ENCODE measurements around the gene MORN5. TPM values are rescaled to one million over a fixed set of nuclear protein-coding genes. Genes with fewer than 3 reads are reported as not detected.

MORN5 gene
- total and polyA plus RNA-seq, 9 of the 15 experiments (the other 6 are each of a cell fraction or from before 2014, with no cell fraction given): not detected

DNA sequence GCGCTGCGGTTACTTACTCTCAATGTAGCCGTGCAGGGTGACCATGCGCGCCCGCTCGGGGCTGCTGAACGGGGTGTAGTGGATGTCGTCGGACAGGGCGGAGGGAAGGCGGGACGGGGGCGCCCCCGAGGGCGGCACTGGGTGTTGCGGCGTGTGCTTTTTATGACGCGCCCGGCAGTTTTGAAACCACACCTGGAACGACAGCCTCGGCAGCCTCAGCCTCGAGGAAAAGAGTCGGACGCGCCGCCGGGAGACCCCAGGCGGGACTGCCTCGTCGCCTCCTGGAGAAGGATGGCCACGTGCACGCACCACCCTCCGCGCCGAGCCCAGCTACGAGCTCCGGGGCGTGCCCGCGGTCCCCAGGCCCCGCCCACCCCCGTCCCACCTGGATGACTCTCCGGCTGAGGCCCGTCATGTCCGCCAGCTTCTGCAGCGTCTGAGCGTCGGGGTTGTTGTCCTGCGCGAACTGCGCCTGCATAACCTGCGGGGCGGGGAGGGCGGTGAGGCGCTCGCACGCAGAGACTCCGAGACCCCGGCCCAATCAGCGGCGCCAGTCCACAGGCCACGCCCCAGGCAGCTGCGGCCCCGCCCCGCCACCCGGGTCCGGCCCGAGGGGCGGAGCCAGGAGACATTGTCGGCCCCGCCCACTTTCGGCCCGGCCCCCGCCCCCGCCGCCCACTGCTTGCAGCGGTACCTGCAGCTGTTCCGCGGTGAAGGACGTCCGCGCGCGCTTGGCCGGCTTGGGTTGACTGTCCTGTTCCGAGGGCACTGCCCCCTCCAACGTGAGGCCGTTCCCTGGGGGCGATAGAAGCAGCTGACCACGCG, 54.1 kb downstream of the MORN5 start (continued):
- TF ChIP-seq, protein P1, sequence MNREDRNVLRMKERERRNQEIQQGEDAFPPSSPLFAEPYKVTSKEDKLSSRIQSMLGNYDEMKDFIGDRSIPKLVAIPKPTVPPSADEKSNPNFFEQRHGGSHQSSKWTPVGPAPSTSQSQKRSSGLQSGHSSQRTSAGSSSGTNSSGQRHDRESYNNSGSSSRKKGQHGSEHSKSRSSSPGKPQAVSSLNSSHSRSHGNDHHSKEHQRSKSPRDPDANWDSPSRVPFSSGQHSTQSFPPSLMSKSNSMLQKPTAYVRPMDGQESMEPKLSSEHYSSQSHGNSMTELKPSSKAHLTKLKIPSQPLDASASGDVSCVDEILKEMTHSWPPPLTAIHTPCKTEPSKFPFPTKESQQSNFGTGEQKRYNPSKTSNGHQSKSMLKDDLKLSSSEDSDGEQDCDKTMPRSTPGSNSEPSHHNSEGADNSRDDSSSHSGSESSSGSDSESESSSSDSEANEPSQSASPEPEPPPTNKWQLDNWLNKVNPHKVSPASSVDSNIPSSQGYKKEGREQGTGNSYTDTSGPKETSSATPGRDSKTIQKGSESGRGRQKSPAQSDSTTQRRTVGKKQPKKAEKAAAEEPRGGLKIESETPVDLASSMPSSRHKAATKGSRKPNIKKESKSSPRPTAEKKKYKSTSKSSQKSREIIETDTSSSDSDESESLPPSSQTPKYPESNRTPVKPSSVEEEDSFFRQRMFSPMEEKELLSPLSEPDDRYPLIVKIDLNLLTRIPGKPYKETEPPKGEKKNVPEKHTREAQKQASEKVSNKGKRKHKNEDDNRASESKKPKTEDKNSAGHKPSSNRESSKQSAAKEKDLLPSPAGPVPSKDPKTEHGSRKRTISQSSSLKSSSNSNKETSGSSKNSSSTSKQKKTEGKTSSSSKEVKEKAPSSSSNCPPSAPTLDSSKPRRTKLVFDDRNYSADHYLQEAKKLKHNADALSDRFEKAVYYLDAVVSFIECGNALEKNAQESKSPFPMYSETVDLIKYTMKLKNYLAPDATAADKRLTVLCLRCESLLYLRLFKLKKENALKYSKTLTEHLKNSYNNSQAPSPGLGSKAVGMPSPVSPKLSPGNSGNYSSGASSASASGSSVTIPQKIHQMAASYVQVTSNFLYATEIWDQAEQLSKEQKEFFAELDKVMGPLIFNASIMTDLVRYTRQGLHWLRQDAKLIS (CRISPR knock-in tag; IDR thresholded peaks at IDR 0.05): 0 out of 2 replicates have a peak, but pooled peaks have one; percentile 30
- TF ChIP-seq SAP30 (IDR thresholded peaks at IDR 0.05; ENCODE audit: borderline replicate concordance, insufficient read depth, low read depth, low read length, poor library complexity, severe bottlenecking): peak; percentile 56
- TF ChIP-seq, protein P2, sequence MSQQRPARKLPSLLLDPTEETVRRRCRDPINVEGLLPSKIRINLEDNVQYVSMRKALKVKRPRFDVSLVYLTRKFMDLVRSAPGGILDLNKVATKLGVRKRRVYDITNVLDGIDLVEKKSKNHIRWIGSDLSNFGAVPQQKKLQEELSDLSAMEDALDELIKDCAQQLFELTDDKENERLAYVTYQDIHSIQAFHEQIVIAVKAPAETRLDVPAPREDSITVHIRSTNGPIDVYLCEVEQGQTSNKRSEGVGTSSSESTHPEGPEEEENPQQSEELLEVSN (IDR thresholded peaks at IDR 0.05; ENCODE audit: borderline replicate concordance in 1 of 2, extremely low read depth in 1 of 2, insufficient read depth in 1 of 2, insufficient read length in 1 of 2, low read depth in 1 of 2, low read length in 1 of 2, poor library complexity in 1 of 2, severe bottlenecking in 1 of 2): peak; percentile 97 to 98
- TF ChIP-seq ARID2 (IDR thresholded peaks at IDR 0.05): no peak
- no peak for TF ChIP-seq COPS2 (conservative IDR thresholded peaks at IDR 0.05)
- no peak for TF ChIP-seq CTBP1 (IDR thresholded peaks at IDR 0.05; ENCODE audit: borderline replicate concordance)
- no peak for TF ChIP-seq RBM17 (IDR thresholded peaks at IDR 0.05; ENCODE audit: borderline replicate concordance, low read depth, low read length)
- TF ChIP-seq NFIX (CRISPR knock-in tag; IDR thresholded peaks at IDR 0.05; ENCODE audit: low read depth): no peak
- TF ChIP-seq, protein P3, sequence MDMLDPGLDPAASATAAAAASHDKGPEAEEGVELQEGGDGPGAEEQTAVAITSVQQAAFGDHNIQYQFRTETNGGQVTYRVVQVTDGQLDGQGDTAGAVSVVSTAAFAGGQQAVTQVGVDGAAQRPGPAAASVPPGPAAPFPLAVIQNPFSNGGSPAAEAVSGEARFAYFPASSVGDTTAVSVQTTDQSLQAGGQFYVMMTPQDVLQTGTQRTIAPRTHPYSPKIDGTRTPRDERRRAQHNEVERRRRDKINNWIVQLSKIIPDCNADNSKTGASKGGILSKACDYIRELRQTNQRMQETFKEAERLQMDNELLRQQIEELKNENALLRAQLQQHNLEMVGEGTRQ (CRISPR knock-in tag; IDR thresholded peaks at IDR 0.05): no peak; the same call in 1 of the 2 replicates
- TF ChIP-seq, protein P4, sequence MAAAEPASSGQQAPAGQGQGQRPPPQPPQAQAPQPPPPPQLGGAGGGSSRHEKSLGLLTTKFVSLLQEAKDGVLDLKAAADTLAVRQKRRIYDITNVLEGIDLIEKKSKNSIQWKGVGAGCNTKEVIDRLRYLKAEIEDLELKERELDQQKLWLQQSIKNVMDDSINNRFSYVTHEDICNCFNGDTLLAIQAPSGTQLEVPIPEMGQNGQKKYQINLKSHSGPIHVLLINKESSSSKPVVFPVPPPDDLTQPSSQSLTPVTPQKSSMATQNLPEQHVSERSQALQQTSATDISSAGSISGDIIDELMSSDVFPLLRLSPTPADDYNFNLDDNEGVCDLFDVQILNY (CRISPR knock-in tag; IDR thresholded peaks at IDR 0.05): 0 out of 2 replicates have a peak, but pooled peaks have one; percentile 20
- TF ChIP-seq GTF2F1 (IDR thresholded peaks at IDR 0.05; ENCODE audit: low read depth, low read length): no peak
- TF ChIP-seq, protein P5, sequence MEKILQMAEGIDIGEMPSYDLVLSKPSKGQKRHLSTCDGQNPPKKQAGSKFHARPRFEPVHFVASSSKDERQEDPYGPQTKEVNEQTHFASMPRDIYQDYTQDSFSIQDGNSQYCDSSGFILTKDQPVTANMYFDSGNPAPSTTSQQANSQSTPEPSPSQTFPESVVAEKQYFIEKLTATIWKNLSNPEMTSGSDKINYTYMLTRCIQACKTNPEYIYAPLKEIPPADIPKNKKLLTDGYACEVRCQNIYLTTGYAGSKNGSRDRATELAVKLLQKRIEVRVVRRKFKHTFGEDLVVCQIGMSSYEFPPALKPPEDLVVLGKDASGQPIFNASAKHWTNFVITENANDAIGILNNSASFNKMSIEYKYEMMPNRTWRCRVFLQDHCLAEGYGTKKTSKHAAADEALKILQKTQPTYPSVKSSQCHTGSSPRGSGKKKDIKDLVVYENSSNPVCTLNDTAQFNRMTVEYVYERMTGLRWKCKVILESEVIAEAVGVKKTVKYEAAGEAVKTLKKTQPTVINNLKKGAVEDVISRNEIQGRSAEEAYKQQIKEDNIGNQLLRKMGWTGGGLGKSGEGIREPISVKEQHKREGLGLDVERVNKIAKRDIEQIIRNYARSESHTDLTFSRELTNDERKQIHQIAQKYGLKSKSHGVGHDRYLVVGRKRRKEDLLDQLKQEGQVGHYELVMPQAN (IDR thresholded peaks at IDR 0.05; ENCODE audit: borderline replicate concordance): peak; percentile 73; the same call in 1 of the 2 replicates
- no peak for TF ChIP-seq MED1 (CRISPR knock-in tag; IDR thresholded peaks at IDR 0.05; ENCODE audit: borderline replicate concordance)
- no peak for TF ChIP-seq PYGO2 (tag; IDR thresholded peaks at IDR 0.05)

Measured in K562 (cell line).